OCI-LY1 (cell line): ENCODE measurements around the gene SIVA1.
"Not testable (repeated sequence)": the region's sequence is repeated elsewhere in the genome, so short reads cannot be mapped to it uniquely, and the experiment has no call there.

Experiments used
- EZH2 ChIP-seq: fragments of 200-600 bp; sonication (generic), shearing (Covaris generic); IDR thresholded peaks from 2 replicates; pipeline ENCODE4 v1.8.0; 2017; ENCODE audit warnings: borderline replicate concordance, mixed run types, mild to moderate bottlenecking, antibody characterized with exemption, low read length, moderate library complexity, mixed read lengths
- TF ChIP-seq, protein P1 (sequence below): fragments of 200-600 bp; sonication (generic), shearing (Covaris generic); IDR thresholded peaks from 2 replicates; pipeline ENCODE4 v1.5.1; 2017; ENCODE audit warnings: mild to moderate bottlenecking, antibody characterized with exemption, low read length, moderate library complexity, mixed read lengths

DNA sequence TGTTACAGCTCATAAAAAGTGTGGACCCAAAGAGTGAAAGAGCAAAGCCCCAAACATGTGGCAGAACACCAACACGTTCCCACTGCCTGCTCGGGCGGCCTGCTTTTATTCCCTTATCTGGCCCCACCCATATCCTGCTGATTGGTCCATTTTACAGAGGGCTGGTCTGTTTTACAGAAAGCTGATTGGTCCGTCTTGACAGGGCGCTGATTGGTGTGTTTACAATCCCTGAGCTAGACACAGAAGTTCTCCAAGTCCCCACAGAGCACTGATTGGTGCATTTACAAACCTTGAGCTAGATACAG lies 2.2 kb upstream of the SIVA1 start:
- TF ChIP-seq, protein P1, sequence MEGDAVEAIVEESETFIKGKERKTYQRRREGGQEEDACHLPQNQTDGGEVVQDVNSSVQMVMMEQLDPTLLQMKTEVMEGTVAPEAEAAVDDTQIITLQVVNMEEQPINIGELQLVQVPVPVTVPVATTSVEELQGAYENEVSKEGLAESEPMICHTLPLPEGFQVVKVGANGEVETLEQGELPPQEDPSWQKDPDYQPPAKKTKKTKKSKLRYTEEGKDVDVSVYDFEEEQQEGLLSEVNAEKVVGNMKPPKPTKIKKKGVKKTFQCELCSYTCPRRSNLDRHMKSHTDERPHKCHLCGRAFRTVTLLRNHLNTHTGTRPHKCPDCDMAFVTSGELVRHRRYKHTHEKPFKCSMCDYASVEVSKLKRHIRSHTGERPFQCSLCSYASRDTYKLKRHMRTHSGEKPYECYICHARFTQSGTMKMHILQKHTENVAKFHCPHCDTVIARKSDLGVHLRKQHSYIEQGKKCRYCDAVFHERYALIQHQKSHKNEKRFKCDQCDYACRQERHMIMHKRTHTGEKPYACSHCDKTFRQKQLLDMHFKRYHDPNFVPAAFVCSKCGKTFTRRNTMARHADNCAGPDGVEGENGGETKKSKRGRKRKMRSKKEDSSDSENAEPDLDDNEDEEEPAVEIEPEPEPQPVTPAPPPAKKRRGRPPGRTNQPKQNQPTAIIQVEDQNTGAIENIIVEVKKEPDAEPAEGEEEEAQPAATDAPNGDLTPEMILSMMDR = not testable (repeated sequence)
- TF ChIP-seq EZH2 = not testable (repeated sequence)
